ENCODE data around the gene DTX2. TPM values are rescaled to one million over a fixed set of nuclear protein-coding genes. Genes with fewer than 3 reads are reported as not detected.
"Not testable (repeated sequence)": the region's sequence is repeated elsewhere in the genome, so short reads cannot be mapped to it uniquely, and the experiment has no call there.

The DTX2 gene
- total RNA-seq, 1 experiment from 2014 or later, result 21.9 TPM

DNA sequence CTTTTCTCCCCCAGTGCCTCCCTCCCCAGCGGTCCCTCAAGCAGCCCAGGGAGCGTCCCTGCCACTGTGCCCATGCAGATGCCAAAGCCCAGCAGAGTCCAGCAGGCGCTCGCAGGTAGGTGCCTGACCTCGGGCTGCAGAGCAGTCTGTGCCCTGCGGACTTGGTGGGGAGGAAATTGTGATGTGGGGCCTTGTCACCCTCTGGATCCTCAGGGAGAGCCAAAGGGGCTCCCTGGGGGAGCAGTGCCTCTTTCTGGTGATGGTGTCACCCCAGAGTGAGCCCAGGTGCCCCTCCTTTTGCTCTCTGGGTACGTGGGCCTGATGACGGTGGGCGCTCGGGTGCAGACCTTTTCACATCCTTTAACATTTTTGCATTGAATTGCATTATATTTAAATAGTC, 30.6 kb downstream of the DTX2 start:
- not testable (repeated sequence) for DNase-seq (ENCODE audit: low read depth)

DNA sequence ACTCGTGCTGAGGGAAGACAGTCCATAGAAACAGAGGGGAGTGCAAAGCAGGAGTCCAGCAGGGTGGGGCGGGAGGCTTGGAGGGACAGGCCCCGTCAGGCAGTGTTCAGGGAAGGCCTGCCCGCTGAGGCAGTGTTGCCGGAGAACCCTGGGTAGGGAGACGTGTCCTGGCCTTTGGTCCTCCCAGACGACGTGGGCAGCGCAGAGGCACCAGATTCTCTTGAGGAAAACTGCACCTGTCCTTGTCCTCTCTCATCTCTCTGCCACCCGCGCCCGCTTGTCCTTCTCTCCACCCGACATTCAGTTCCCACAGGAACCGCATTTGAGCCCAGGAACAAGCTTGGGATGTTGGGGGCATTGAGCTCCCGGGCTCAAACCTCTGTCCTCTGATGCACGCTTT, 34.2 kb downstream of the DTX2 start:
- not testable (repeated sequence) for DNase-seq (ENCODE audit: low read depth)

DNA sequence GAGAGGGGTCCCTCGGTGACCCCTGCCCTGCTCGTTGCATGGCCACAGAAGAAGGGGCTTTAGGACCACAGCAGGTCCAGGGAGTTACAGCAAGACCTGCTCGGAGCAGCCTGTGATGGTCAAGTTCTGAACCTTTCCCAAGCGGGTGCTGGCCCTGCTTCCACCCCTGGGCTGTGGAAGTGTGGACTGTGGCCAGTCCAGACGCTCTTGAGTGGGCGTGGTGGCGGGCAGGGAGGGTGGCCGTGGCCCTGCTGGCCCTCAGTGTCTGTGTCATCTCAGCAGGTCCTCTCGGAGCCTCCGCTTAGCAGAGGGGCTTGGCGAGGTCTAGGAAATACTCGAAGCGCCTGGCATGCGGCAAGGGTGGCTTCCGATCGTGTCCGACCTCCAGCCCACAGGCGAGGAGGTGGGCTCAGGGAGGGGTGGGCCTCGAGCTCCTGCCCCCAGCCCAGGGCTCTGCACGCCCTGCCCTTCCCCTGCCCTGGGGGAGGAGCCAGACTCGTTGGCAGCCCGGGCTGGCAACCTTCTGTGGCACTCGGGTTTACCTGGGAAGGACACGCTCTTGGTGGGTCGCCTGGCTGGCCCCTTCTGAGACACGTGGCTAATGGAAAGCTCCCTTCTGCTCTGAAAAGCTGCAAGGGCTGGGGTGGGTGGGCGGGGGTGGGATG, 36.5 kb downstream of the DTX2 start:
- not testable (repeated sequence) for DNase-seq (ENCODE audit: low read depth)

DNA sequence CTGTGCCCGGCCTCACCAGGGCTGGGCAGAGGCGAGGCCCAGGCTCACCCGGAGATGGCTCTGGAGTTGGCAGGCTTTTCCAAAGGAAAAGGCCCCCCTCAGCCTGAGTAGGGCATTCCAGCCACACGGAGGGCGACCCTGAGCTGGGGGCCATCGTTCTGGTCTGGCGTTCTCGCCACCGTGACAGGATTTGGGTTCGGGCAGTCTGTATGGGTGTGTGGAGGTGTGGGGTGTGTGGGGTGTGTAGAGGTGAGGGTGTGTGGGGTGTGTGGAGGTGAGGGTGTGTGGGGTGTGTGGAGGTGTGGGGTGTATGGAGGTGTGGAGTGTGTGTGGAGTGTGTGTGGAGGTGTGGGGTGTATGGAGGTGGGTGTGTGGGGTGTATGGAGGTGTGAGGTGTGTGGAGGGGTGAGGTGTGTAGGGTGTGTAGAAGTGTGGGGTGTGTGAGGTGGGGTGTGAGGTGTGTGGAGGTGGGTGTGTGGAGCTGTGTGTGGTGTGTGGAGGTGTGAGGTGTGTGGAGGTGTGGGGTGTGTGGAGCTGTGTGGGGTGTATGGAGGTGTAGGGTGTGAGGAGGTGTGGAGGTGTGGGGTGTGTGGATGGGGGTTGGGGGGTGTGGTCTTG, 37.2 kb downstream of the DTX2 start:
- not testable (repeated sequence) for DNase-seq (ENCODE audit: low read depth)

DNA sequence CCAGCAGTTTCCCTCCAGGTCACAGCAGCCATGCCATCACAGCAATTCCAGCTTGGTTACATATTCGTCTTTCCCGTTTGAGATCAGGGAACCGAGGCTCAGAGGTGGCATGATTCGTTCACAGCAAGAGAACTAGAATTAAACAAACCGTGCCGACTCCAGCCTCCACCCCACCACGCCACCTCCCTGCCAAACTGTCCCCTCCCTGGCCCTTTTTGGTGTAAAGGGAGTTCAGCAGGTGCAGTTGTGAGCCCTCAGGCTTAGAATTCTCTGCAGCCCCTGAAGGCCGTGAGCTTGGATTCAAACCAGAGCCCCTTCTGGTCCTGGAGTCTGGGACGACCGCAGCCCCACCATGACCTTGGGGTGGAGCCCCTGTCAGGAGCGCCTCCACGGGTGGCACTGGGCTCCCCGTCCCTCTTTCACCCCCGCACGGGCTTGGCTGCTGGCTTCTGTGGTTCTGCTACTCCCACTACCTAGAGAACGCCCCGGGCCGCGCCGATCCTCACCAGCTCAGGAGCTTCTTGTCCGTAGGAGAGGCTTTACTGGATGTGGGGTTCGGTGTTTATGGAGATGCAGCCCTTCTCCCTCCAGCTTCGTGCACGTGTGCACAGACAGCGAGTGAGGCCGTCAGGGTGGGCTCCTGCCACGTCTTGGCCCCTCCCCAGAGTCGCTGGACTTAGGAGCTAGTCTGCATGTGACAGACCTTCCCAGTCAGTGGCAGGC, 37.9 kb downstream of the DTX2 start:
- not testable (repeated sequence) for DNase-seq (ENCODE audit: low read depth)

DNA sequence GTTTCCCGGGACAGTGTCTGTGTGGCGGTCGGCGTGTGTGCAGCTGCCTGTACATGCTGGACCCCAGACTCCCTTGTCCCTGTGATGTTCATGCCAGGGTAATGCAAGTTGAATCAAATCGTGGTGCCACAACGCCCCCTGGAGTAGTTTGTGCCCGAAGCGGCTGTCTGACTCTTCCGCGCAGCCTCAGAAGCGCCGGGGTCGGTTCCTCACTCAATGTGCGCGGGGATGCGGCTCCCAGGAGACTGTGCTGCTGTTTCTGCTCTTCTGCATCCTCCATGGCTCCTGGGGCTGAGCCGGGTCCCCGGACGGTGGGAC, 38.4 kb downstream of the DTX2 start:
- DNase-seq (ENCODE audit: low read depth), result not testable (repeated sequence)

DNA sequence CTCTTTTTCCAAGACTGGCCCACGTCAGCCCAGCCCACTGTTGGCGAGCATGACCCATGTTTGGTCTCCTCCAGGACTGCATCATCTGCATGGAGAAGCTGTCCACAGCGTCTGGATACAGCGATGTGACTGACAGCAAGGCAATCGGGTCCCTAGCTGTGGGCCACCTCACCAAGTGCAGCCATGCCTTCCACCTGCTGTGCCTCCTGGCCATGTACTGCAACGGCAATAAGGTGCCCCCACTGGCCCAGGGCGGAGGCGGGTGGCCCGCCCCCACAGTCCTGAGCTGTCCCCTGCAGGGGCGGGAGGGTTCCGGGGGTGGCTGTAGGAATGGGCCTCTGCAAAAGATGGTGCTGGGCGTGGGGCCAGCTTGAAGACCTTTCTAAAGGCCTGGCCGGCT, 40.7 kb downstream of the DTX2 start:
- not testable (repeated sequence) for DNase-seq (ENCODE audit: low read depth)

DNA sequence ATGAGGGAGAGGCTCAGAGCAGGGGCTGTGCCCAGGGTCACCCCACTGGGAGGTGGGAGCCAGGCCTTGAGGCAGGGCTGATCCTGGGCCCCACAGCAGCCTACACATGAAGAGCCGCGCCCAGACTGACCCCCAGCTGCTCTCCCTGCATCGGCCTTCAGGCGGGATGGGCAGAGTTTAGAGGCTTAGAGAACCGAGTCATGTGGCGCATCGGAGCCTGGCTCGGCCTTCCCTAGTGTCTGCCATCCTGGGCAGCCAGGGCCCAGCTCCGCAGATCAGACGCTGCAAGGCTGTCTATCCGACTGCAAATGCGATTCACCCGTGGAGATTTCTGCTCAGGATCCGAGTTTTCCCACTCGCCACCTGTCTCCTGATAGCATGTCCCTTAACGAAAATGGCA, 41.3 kb downstream of the DTX2 start:
- not testable (repeated sequence) for DNase-seq (ENCODE audit: low read depth)

DNA sequence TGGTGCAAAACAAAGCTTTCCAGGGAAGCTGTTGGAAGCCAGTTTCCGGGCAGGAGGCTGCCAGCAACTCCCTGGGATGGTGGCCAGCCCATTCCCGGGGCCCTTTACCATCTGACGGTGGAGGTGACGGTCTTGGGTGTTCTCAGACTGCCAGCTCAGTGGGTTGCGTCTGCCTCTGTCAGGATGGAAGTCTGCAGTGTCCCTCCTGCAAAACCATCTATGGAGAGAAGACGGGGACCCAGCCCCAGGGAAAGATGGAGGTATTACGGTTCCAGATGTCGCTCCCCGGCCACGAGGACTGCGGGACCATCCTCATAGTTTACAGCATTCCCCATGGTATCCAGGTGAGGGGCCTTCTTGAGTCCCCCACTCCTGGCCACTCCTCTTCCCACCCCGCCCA, 41.7 kb downstream of the DTX2 start:
- DNase-seq (ENCODE audit: low read depth), result not testable (repeated sequence)

DNA sequence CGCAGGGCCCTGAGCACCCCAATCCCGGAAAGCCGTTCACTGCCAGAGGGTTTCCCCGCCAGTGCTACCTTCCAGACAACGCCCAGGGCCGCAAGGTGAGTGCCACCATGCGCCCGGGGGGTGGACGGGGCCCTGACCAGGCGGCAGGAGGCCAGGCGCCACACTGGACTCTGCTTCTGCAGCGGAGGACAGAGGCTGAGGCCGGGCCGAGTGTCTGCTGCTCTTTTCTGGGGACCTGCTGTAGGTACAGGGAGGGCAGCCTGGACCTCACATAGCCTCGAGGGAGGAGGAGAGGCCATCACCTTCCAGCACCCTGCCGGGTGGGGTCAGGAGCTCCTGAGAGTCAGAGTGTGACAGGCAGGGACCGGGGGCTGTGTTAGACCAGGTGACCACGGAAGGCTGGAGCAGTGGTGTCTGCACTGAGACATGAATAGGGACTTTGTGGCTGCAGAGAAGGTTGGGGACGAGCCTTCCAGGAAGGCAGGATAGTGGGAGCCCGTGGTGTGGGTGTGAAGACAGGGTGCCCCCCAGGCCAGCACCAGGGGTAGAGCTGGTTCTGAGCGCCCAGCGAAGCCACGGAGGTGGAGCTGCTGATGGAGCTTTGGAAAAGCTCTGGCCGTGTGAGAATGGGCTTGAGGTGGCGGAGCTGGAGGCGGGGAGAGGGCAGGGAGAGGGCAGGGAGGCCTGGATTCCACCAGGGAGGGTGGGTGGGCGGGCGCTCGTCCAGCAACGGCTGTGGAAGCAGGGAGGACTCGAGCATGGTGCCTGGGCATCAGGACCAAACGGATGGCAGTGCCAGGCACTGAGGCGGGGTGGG, 43.0 kb downstream of the DTX2 start:
- not testable (repeated sequence) for DNase-seq (ENCODE audit: low read depth)

DNA sequence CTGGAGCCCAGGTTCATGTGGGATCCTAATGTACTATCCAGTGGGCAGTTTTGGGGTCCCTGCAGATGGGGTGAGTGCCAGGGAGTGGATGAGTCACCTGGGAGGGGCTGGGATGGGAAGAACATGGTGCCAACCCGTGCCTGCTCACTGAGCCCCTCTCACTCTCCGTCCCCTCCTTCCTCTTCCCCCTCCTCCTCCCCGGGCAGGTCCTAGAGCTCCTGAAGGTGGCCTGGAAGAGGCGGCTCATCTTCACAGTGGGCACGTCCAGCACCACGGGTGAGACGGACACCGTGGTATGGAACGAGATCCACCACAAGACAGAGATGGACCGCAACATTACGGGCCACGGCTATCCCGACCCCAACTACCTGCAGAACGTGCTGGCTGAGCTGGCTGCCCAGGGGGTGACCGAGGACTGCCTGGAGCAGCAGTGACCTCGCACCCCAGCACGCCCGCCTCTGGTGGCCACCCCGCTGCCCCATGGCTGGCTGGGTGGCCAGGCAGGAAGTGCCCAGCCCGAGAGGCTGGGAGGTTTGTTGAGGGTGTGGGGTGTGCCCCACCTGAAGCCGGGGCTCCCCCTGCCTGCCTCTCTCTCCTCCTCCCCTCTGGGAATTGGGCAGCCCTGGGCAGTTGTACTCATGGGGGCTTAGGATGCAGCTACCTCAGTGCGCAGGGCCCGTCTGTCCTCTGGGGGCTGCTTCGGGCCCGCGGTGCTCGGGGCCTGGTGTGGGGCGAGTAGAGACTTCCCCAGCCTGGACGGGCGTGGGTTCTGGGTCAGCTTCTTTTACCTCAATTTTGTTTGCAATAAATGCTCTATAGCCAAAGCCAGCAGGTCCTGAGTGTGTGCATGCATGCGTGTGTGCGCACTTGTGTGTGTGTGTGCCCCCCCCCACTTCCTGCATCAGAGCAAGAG, 43.9 kb downstream of the DTX2 start:
- no peak for DNase-seq (ENCODE audit: low read depth)

DNA sequence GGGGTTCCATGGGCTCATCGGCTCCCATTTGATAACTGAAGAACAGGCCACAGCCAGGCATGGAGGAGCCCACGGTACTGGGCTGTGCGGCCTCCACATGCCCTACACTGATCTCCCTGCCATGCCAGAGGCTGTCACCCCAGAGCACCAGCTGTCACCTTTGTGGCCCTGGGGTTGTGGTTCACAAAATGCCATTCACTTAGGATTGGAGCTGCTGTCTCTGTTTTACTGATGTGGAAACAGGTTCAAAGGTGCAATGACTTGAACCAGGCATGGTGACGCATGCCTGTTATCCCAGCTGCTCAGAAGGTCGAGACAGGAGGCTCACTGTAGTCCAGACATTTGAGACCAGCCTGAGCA, 44.6 kb downstream of the DTX2 start:
- no peak for DNase-seq (ENCODE audit: low read depth)

DNA sequence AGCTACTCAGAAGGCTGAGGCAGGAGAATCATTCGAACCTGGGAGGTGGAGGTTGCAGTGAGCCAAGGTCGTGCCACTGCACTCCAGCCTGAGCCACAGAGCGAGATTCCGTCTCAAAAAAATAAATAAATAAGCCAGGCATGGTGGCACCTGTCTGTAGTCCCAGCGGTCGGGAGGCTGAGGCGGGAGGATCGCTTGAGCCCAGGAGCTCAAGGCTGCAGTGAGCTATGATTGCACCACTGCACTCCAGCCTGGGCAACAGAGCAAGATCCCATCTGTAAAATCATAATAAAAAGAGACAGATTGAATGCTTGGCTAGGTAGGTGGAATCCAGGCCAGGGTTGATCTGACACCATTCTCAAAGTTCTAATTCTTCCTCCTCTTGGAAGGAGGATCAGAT, 45.1 kb downstream of the DTX2 start:
- DNase-seq (ENCODE audit: low read depth), result not testable (repeated sequence)

DNA sequence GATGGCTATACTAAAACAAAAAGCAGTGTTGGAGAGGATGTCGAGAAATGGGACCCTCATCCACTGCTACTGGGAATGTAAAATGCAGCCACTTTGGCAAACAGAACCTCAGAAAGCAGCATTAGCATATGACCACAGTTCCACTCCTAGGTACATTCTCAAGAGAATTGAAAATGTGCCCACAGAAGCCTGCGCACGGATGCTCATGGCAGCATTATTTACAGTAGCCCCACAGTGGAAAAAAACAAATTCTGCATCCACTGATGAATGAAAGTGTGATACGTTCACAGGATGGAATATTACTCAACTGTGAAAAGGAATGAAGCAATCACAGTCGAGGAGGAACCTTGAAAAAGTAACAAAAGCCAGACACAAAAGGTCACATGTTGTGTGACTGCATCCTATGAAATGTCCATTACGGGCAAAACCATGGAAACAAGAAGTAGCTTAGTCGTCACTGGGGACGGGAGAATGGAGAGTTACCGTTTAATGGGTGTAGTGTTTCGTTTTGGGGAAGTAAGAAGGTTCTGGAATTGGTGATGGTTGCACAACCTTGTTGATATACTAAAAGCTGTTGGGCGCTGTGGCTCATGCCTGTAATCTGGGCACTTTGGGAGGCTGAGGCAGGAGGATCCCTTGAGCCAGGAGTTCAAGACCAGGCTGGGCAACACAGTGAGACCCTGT, 46.4 kb downstream of the DTX2 start:
- peak; percentile 40 for DNase-seq (ENCODE audit: low read depth)

DNA sequence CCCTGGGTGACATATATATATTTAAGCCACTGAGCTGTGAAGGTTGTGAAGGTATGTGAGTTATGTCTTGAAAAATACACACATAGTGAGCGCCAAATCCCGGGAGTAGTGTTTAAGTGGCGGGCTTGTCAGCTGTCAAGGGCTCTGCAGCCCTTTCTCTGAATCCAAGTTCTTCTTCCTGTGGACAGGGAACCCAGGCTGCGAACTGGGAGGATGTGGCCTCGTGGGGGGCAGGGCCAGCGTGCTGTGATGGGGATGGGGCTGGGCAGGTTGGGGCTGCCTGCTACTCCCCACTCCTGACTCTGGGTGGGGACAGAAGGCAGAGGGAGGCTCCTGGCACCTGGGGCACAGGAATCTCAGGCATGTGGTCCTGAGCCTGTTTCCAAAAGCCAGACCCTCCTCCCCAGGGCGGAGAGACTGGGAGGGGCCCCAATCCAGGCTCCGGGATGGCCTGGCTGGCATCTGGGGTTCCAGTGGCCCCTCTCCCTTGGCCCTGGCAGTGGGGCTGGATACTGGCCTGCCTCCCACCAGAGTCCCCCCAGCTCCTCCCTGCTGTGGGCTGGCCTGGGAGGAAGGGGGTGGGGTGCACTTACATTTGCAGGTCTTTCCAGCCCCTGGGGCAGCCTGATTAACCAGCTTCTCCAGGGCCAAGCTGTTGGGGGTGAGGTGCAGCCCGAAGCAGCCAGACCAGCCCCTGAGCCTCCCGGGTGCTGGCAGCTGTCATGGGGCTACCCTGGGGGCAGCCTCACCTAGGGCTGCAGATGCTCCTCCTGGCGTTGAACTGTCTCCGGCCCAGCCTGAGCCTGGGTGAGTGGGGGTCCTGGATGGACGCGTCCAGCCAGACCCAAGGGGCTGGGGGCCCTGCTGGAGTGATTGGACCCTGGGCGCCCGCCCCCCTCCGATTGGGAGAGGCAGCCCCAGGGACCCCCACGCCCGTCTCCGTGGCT, 48.7 kb downstream of the DTX2 start, which contains the start of gene UPK3B:
Gene UPK3B, plus strand, starts transcription at position 622 of the 947 bp plus-strand sequence. Its CDS starts 101 bp downstream, at position 723.
- DNase-seq (ENCODE audit: low read depth), result peak; percentile 40

DNA sequence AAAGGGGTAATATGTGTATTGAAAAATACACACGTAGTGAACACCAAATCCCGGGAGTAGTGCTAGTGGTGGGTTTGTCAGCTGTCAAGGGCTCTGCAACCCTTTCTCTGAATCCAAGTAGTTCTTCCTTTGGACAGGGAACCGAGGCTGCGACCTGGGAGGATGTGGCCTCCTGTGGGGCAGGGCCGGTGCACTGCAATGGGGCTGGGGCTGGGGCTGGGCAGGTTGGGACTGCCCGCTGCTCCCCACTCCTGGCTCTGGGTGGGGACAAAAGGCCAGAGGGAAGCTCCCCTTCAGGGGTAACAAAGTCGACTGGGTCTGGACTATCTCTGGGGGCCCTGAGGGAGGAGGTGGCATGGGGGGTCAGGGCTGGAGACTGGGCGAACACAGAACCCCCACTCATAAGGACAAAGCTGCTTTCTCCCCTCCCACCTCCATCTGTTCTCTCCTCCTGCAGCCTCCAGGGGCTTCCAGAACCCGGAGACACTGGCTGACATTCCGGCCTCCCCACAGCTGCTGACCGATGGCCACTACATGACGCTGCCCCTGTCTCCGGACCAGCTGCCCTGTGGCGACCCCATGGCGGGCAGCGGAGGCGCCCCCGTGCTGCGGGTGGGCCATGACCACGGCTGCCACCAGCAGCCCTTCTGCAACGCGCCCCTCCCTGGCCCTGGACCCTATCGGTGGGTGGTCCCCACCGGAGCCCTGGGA, 49.8 kb downstream of the DTX2 start:
- DNase-seq (ENCODE audit: low read depth), result not testable (repeated sequence)

DNA sequence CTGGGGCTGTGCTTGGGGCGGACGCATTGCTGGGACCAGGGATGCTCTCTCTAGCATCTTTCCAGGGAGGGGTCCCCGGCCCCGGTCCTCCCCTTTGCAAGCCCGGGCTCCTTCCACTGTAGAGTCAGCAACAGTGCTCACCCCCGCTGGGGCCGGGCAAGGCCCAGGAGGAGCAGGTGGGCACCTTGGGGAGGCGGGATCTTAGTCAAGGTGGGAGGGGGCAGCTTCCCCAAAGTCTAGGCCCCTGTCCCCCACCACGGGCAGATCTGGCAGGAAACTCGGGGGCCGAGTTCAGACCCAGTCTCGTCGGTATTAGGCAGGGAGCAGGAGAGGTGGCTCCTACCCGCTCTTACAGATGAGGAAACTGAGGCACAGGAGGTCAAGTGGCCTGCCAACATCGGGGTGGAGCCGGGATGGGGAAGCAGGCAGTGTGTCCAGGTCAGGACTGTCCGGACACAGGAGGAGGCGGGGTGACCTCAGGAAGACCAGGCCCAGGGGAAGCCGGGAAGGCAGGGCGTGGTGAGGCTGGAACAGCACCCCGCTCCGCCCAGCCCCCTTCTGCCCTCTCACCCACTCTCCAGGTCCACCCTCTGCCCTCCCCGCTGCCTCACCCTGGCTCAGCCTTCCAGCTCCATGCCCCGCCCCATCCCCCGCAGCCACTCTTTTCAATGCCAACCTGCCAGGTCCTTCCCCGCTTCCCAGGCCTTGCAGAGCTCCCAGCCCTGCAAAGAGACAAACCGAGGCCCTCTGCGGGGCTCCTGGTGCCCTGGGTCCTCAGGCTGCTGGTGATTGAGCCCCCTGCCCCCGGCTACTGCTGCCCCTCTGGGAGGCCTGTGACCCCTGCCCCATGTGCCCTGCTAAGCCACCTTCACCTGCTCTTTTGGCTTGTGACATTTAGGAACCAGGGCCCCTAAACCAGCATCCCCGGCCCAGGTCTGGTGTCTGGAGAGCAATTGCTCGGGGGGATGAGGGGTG, 50.7 kb downstream of the DTX2 start:
- DNase-seq (ENCODE audit: low read depth), result not testable (repeated sequence)
